ENCODE results near the gene BABAM2.

Gene BABAM2

DNA sequence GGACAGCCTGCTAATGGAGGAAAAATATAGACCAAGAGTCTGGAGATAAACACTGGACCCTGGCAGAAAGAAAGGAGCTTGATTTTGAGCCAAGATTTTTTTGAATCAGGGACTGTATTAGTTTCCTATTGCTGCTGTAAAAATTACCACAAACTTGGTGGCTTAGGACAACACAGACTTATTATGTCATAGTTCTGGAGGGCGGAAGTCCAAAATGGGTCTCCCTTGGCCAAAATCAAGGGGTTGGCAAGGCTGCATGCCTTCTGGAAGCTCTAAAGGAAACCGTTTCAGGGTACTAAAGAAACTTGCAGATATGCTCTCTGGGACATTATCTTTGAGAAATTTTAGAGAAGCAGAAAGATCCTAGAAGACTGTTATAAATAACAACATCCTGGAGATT, 140.1 kb downstream of the BABAM2 start:
- DNase-seq (ENCODE audit: low spot score), result no peak

DNA sequence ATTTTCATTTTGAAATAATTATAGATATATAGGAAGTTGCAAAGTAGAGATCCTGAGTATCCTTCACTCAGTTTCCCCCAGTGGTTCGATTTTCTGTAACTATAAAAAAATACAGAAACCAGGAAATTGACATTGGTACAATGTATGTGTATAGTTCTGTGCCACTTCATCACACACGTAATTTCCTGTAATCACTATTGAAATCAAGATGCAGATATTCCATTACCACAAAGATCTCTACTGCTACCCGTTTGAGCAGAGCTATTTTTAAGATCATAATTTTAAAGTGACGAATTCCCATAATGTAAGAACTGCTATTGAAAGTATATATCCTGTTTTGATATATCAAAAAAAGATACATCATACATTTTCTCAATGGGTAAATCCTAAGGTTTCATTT, 142.3 kb downstream of the BABAM2 start:
- no peak for DNase-seq (ENCODE audit: low spot score)

DNA sequence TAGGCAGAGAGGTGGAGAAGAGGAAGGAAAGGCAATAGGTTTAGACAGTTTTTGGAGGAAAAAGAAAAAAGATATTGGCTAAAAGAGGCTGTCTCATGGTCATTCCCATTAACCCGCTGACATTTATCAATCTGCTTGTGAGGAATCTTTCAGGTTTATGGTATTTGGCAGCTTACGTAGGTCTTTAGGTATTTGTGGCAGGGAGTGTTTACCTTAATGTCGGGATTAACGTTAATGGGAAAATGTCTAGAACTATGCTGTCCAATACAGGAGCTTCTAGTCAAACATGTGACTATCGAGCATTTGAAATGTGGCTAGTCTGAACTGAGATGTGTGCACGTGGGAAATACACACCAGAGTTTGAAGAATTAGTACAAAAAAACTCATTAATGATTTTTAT, 144.2 kb downstream of the BABAM2 start:
- DNase-seq (ENCODE audit: low spot score), result no peak

GRCh38 chr2:28035163-28035690, 144.7 kb downstream of the BABAM2 start:
- DNase-seq (ENCODE audit: low spot score), result no peak

- DNase-seq (ENCODE audit: low spot score), result no peak
These were observed 145.3 kb downstream of the BABAM2 start for GRCh38 chr2:28035816-28036215.

DNA sequence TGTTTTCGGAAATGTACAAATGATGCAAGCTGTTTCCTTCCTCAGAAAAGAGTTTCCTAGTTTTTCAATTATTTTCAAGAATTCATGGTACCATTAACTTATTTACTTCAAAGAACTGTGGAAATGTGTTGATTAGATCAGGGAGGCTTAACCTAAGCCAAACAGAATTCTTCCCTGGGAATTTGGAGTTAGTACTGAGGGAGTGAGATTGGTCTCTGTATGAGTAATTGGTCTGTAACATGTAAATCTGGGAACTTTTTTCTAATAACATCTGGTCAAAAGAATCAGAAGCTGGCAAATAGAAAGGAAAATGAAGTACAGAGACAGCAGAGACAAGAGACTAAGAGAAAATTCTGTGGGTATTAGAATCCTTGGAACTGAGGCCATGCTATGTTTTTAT, 145.8 kb downstream of the BABAM2 start:
- DNase-seq (ENCODE audit: low spot score), result no peak

- DNase-seq (ENCODE audit: low spot score), result no peak
These were observed 148.2 kb downstream of the BABAM2 start for GRCh38 chr2:28038722-28039121.

DNA sequence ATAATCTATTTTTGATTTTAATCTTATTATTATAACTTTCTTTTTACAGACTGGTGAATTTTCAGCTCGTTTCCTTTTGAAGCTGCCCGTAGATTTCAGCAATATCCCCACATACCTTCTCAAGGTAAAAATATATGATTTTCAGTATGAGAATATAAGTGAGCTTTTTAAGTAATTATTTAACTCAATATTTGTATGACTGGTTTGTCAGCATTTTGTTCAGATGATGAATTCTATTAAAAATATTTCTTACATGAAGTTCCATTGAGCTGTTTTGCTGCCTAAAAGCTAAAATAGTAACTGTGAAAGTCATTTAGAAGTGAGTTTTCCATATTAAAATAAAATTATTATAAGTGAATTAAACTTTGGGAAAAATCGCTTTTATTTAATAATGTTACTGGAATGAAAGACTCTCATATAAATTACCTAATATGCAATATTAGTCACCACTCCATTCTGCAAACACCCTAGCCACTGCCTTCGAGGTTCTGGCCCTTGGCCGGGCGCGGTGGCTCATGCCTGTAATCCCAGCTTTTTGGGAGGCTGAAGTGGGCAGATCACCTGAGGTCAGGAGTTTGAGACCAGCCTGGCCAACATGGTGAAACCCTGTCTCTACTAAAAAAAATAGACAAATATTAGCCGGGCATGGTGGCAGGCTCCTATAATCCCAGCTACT, 155.3 kb downstream of the BABAM2 start:
- DNase-seq (ENCODE audit: low spot score), result no peak

- DNase-seq (ENCODE audit: low spot score), result no peak
These were observed 156.4 kb downstream of the BABAM2 start for GRCh38 chr2:28046921-28047320.

GRCh38 chr2:28047681-28048080, 157.2 kb downstream of the BABAM2 start:
- DNase-seq (ENCODE audit: low spot score), result peak; percentile 37

DNA sequence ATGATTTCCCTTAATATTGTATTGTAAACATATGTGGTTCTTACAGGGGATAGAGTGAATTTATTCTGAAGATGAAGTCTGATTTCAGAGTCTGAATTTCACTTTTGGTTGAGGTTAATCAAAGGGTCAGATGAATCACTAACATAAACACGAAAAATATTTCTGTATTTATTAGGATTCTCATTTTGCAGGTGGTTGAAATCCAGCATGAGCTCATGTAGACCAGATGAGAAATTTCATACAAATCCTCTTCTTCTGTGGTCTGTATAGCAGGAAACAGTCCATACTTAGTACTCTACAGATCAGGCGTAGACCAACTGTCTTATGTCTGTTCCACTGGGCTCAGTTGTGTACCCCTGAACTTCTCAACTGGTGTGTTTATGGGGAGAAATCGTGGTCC, 157.8 kb downstream of the BABAM2 start:
- no peak for DNase-seq (ENCODE audit: low spot score)

- no peak for DNase-seq (ENCODE audit: low spot score)
These were observed 158.9 kb downstream of the BABAM2 start for GRCh38 chr2:28049416-28049815.

DNA sequence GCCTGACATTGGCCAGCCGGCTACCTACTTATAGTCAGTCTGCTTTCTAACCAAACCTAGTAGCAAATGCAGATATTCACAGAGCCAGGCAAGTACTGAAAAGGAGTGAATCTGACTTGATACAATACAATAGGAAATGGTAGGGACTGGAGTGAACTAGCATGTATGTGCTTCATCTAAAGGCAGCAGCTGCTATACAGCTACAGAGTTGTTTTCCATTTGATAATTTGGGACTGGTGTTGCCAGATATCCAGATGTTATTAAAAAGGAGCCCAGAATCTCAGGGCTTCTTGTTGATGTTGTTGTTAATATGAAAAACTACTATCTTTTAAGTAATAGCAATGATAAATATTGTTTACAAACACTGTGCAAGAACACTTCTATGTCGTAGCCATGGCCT, 159.4 kb downstream of the BABAM2 start:
- no peak for DNase-seq (ENCODE audit: low spot score)

GRCh38 chr2:28052691-28053090, 162.2 kb downstream of the BABAM2 start:
- no peak for DNase-seq (ENCODE audit: low spot score)

GRCh38 chr2:28053597-28053996, 163.1 kb downstream of the BABAM2 start:
- DNase-seq (ENCODE audit: low spot score), result no peak

DNA sequence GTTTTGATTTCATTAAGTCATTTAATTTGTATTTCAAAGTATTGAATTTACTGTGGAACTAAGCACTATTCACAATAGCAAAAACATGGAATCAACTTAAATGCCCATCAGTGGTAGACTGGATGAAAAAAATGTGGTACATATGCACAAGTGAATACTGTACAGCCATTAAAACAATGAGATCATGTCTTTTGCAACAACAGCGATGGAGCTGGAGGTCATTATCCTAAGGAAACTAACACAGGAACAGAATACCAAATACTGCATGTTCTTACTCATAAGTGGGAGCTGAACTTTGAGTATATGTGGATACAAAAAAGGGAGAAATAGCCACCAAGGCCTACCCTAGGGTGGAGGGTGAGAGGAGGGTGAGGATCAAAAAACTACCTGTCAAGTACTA, 164.4 kb downstream of the BABAM2 start:
- DNase-seq (ENCODE audit: low spot score), result no peak

DNA sequence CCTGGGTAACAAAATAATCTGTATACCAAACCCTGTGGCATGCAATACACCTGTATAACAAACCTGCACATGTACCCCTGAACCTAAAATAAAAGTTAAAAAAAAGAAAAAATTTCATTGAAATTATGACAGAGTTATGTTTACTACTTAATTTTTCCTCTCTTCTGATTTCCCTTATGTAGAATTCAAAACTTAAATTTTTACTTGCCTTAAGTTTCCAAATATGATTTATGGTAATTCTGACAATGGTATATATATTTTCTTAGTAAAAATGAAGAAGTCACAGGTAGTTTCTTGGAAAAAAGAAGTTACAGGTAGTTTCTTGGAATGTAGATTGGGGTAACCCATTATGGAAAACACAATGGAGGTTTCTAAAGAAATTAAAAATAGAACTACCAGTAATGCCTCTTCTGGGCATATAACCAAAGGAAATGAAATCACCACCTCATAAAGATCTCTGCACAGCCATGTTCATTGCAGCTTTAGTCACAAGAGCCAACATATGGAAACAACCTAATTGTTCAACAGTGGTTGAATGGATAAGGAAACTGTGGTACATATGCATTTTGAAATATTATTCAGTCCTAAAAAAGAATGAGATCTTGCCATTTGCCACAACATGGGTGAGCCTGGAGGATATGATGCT, 164.9 kb downstream of the BABAM2 start:
- no peak for DNase-seq (ENCODE audit: low spot score)

DNA sequence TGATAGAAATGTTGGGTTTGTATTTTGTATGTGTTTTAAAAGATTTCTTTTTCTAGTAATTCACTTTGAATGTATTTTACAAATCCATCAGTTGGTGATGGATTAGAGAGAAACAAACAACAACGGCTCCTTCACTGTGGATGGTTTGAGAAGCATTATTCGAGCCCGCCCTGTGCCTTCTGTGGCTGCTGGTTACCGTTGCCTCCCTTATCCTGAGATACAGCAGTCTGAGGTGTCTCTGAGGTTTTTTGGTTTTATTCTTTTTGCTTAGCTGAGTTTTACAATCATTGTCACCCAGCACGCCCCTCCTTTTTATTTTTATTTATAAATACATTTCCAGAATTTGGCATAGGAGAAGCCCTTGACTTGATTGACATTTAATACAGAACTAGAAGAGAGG, 168.3 kb downstream of the BABAM2 start:
- DNase-seq (ENCODE audit: low spot score), result no peak

- no peak for DNase-seq (ENCODE audit: low spot score)
These were observed 172.3 kb downstream of the BABAM2 start for GRCh38 chr2:28062867-28063266.

DNA sequence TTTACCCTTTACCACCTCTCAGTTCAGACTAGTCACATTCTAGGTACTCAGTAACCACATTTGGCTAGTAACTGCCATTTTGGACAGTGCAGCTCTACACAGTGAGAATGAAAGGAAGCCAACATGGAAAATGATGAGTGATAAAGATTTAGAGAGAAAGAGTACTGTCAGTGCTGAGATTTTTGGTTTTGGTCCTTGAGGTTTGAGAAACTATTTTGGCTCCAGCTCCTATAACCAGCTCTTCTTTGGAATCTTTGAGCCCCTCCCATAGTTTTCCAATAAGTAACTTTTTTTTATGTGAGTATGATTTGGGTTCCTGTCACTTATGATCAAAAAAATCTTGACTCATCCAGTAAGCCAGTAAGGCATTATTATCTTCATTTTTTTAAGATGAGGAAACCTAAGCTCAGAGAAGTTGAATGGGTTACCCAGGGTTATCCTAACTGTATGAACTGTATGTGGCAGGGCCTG, 173.0 kb downstream of the BABAM2 start:
- DNase-seq (ENCODE audit: low spot score), result no peak

DNA sequence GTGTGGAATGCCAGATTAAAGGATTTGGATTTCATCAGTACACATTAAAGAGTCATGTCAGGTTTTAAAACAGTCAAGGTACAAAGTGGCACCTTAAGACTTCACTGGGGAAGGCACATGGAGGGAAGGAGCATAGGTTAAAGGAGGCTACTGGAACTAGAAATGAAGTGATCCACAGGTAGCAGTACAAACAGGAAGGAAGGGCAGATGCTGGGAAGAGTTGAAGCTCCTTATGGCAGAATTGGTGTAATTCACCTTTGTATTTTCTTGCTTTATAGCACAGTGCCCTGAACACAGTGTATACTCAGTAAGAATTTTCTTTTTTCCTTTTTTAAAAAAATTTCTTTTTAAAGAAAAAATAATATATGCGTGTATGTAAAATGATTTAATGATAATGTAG, 177.1 kb downstream of the BABAM2 start:
- no peak for DNase-seq (ENCODE audit: low spot score)

DNA sequence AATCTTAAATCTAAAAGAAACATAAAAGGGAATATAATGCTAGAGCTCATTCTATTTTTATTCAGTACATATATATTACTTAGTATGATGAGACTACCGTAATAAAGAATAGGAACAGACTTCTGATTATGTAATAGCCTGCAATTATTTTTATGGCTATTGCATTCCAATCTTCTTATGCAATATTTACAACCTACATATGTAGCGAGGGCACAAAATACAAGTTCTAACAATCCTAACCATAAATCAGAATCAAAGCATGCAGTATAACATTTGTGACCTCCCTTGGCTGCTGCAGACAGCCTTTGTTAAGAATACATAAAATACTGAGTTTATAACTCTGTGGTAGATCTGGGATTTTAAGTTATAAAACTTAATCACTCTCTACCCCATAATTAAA, 177.6 kb downstream of the BABAM2 start:
- DNase-seq (ENCODE audit: low spot score), result no peak

GRCh38 chr2:28068527-28068926, 178.0 kb downstream of the BABAM2 start:
- DNase-seq (ENCODE audit: low spot score), result no peak

DNA sequence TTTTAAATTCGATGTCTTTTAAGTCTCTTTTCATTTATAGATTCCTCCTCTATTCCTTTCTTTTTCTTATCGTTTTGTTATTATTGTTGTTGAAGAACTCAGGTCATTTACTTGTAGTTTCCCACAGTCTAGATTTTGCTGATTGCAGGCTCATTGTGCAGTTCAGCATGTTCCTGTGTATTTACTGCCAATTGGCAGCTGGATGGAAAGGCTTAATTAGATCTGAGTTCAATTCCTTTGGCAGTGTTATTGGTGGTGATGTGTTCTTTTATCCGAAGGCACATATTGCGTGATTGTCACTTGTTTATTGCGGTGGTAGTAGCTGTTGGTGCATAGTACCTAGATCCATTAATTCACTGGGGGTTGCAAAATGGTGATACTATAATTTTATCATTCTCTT, 180.7 kb downstream of the BABAM2 start:
- DNase-seq (ENCODE audit: low spot score), result no peak
